Right hindlimb (tissue), 1 donor: ENCODE results near the gene SPG7.

Experiments used
- DNase-seq: peaks from one replicate; pipeline ENCODE4 v3.0.0-alpha.2; 2018

The SPG7 gene

DNA sequence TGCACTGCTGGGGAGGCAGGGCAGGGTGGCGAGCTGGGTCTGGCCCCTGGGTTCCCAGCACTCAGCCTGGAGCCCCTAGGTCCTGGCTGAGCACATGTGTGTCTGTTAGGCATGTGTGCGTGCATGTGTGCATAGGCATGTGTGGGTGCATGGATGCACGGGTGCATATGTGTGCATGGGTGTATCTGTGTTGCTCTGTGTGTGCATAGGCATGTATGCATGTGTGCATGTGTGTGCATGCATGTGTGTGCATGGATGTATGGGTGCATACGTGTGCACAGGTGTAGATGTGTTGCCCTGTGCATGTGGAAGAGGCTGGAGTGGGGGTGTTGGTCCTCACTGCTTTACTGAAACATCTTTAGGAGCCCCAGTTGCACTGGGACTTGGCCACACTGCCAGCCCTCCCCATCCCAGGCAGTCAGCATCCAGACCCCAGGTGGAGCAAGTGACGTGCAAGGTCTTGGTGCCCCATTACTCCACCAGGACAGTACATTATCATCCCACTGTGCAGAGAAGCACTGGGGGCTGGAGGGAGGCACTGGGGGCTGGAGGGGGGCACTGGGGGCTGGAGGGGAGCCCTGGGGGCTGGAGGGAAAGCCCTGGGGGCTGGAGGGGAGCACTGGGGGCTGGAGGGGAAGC is 94.9 kb downstream of the SPG7 start:
- no peak for DNase-seq

- DNase-seq, result no peak
Measured at GRCh38 chr16:89604764-89605163, 96.6 kb downstream of the SPG7 start.

- no peak for DNase-seq
Measured at GRCh38 chr16:89605186-89605970, 97.2 kb downstream of the SPG7 start.

- DNase-seq, result no peak
Measured at GRCh38 chr16:89606006-89606405, 97.8 kb downstream of the SPG7 start.
